Endothelial cell of hepatic sinusoid (primary cell): ENCODE results near the gene CRIM1.

Experiments
- in situ Hi-C: cut with HindIII; loops from 2 replicates; pipeline ENCODE4 v1.10.0; 2017; ENCODE audit warnings: low sequenced_read_pairs

CRIM1 gene

DNA sequence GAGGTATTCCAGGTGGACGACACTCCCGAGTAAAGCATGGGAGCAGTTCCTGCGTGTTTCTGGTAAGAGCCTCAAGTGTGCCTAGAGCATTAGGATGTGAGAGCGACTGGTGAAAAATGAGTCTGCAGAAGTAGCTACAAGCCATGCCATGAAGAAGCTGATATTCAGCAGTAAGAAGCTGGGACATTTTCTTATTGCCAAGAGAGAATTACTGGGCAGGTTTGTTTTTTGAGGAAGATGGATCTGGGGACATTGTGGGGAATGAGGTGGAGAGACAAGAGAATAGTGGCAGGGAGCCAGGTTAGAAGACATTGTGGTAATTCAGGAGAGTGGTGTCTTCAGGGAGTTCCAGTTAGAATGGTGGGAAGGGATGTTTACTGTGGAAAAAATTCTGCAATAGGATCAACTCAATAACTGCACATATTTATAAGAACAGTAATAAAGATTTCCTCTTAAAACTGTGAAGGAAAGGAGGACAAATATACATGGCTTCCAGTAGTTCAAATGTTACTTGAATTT, 38.2 kb downstream of the CRIM1 start:
- in situ Hi-C loops: no loop called here

DNA sequence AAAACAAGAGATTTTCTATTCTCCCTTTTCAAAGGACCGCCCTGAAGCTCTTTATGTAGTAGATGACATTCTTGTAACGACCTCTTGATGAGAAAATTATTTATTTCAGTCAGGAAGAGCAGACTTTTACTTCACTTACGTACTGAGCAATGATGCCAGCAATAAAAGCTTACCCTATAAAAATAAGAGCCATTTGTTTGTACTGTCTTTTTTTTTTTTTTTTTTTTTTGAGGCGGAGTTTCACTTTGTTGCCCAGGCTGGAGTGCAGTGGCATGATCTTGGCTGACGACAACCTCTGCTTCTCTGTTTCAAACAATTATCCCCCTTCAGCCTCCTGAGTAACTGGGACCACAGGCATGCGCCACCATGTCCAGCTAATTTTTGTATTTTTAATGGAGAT, 39.2 kb downstream of the CRIM1 start:
- in situ Hi-C loops: no loop called here

DNA sequence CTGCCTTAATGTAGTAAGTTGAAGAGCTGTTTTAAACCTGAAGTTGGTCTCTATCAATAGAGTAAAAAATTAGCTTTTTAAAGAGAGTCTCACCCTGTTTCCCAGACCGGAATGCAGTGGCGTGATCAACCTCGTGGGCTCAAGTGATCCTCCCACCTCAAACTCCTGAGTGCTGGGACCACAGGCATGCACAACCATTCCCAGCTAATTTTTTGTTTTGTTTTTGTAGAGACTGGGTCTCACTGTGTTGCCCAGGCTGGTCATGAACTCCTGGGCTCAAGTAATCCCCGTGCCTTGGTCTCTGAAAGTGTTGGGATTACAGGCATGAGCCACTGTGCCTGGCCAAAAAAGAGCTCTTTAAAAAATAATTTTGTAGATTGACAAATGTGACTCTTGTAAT, 40.3 kb downstream of the CRIM1 start:
- in situ Hi-C loops: no loop called here

DNA sequence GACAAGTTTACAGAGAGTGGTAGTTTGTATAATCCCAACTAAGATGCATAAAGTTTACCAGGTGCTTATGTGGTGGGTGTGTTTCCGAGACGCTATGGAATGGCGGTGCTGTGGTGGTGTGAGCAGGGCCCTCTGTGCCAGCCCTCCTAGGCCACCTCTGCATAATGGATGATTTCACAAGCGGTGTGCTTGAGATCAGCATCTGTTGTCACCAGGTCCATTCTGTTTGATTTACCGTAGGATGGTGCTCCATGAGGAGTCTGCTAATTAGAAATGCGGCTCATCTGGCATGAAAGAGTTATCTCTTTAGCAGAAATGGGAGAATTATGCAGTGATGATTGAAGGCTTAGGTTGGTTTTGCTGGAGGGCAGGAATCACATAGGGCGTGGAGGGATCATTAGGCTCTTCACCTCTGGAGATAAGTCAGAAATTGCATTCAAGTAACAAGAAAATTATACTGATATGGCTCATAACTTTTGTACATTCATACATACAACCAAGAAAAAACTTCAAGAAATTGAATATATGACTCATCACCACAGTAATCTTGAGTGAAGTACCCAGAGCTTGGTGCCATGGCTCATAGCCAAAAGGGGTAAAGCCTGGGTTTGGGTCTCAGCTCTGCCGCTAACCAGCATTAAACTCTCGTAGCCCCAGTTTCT, 41.4 kb downstream of the CRIM1 start:
- in situ Hi-C loops: no loop called here

DNA sequence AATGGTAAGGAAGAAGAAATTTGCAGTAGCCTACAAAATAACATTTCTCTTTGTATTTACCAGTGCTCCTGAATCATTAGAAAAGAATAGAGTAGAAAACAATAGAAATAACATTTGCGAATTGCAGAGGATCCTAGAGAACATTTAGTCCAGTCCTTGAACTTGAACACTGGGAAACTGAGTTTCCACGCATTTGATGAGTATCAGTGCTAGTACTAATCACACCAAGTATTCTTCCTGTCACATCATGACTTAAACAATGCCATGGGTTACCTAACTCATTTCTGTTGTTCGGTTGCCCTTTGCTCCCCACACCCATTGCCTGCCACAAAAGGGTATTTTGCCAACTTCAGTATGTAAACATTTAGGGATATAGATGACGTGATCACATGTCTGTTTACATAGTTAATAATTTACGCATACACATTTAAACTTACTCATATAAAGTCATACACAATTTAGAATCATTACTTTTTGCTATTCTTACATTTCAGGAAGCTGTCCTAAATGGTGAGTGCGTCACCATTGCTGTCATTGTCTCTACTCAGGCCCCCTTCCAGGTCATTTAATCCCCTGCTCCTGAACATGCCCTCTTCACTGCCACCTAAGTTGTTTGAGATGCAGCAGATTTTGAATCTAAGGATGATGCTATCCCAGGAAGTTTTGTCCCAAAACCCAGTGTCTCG, 42.3 kb downstream of the CRIM1 start:
- in situ Hi-C loops: no loop called here

DNA sequence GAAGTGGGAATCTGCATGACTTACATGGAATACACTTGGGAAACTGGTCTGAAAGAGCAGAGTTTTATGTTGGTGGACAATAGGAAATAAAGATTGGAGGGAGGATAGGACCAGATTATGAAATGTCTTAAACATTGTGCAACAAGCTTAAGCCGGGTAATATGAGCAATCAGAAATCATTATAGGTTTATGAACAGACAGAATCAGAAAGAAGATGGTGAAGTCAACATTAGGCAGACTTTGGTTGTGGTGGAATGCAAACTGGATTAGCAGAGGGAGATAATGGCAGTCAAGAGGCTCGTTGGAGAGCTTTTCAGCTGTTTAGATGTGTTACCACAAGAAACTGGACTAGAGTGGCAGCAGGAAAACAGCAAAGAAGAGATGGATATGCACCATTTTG, 43.5 kb downstream of the CRIM1 start:
- in situ Hi-C loops: no loop called here

DNA sequence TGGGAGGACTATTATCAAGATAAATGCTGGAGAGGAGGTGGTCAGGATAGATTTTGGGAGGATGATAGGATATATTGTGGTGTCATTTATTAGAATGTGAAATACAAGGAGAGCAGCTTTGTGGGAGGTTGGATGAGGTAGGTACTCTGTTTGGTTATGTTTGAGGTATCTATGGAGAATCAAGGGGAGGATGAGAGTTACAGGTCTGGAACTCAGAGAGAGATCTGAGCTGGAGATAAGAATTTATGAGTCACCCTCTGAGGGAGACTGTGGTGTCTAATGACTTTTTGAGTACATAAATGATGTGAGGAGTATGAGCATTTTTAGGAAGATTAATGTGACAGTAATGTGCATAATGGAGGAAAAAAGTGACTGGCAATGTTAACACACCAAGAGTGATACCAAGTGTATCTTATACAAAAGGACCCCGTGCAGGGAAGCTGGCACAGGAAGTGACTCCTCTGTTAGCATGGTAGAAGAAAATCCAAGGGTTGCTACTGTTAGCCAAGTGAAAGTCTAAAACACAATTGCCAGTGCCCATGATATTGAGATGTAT, 48.2 kb downstream of the CRIM1 start:
- in situ Hi-C loops: no loop called here

DNA sequence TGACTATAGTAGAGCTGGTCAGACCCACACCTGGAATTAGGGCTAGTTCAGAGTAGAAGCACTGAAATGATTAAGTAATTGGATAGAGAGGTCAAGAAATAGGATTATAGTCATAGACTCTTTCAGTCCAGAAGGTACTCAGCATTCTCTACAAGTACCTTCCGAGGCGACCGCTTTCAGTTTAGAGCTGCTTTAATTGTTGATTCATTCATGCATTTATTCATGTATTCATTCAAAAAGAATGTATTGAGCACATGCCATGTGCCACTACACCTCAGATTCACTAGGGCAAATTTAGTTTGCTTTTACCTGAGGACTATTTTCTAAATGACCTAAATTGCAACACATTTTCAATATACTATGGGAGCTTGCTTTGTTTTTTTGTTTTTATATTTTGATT, 48.7 kb downstream of the CRIM1 start:
- in situ Hi-C loops: no loop called here

DNA sequence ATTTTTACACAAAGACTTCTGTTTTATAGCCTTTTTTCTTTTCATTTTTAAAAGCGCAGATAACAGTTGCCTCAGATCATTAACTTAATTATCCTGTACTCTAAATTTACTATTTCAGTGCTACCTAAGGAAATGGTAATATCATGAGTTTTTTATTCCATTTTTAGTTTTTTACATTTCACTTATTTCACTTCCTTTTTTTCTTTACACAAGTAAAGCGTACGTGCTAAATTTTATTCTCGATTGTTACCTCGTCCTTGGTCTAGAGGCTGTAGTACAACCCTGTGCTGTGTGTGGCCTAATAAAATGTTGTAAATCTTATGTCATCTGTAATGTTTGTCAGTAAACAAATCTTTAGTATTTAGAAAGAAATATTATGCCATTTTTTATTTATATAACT, 49.2 kb downstream of the CRIM1 start:
- in situ Hi-C loops: no loop called here

DNA sequence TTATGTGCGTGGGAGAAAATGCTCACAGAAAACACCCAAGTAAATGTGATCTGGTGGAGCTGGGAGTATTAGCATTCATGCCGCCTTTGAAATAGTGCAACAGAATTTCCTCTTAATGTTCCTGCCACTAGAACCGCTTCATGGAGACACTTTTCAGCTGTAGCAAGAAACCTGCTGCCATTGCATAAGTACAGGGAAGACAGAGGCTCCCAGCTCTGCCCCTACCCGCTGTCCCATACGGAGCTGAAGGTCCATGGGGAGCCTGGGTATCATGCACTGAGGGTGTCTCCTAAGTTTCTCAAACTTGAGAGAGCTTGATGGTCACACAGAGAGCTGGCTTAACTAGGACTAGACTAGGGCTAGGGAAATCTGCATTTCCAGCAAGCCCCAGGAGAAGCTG, 49.6 kb downstream of the CRIM1 start:
- in situ Hi-C loops: no loop called here

DNA sequence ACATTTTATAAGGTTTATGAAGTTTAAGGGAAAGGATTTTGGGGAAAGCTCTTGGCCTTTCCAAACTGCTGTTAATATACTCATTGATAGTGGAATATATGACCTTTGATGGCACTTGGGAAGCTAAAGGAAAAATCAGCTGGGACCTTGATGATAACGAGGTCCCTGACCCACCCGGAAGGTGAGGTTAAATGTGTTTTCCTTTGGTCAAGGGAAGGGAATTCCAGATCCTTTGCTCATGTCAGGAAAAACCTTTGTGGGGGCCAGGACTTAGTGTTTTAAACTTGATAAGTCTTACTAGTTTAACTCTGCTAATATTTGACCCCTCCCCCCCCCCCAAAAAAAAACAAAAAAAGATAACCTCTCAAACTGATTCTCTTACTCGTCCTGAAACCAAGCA, 50.7 kb downstream of the CRIM1 start:
- in situ Hi-C loops: no loop called here

DNA sequence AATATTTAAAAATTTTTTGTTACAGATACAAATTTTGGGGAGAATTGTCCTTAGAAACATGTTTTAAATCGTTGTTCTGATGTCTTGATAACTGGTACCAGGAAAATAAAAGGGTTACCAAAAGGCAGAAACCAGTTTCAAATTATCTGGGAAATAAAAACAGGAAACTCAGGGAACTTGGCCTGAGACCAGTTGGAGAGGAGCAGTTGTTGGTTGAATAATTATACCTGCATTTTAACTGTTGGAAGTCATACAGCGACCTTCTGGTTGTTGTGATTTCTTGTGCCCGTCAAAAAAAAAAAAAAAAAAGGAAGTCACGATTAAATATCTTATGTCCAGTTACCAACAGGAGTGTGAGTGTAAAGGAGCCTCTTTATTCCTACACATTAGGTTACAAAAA, 51.8 kb downstream of the CRIM1 start:
- in situ Hi-C loops: no loop called here

DNA sequence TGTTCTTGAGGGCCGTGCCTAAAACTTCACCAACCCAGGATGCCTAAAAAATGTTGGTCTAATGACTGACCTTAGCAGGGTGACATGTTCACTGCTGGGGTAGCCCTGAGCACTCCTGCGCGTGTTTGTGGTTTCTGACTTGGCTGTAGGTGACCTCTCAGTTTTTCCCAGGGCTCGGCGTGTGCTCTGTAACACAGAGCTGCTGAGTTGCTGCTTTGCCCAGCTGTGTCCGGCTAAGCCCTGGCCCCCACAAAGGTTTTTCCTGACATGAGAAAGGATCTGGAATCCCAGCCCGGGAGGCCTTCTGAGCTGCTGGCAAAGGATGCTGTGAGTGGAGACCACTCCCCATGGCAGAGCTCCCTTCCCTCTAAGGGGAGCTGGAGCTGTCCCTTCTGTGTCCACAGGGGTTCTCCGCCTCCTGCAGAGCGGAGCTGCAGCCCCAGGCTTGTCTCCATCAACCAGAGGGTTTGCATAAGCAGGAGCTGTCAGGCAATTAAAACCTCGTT, 52.7 kb downstream of the CRIM1 start:
- in situ Hi-C loops: no loop called here

DNA sequence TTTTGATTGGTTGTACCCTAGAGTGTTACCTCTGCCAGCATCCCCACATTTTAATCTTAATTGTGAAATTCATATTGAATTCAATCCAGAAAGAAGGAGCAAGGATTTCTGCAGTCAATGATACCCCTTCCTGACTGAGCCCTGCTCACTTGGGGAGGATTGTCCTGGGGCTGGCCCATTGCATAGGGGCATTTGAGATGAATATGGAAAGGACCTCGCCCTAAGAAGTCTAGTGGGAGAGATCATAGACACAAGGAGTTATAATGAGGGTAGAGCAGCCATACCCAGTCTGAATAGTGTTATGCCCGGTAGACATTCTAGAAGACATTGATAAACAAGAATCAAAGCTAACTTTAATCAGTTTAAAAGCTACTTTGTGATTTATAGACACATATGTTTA, 53.8 kb downstream of the CRIM1 start:
- in situ Hi-C loops: no loop called here

DNA sequence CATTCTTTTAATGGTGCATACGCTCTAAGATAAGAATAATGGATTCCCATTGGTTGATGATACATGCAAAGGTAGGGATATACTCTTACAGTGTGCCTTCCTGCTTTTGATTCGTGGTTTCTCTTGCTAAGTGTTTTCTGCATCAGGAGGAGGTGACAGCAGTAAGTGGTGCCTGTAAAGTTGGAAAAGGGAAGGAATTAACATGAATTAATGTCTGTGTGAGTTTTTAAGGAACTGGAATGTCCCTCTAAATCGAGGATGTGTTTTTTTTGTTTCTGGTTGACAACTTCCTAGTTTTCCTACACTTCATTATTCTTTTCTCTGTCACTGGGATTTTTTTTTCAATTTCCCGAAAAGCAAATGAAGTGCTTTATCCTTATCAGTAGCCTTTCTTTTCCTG, 54.4 kb downstream of the CRIM1 start:
- in situ Hi-C loops: no loop called here

DNA sequence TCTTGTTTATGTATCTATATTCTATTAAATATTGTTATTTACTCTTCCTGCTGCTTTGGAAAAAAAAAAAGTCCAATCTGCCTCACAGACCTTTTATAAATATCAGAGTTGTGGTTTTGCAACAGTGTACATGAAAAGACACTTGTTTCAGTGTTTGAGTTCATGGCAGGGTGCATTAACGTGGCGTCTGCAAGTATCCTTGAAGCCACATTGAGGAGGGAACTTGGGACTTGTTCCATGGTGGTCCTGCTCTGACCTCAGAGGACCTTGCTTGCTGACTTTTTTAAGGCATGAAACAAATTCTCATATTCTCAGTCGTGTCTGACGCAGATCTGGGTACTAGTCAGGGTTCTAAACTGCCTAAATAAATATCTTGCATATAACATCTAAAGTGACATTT, 55.1 kb downstream of the CRIM1 start:
- in situ Hi-C loops: no loop called here

DNA sequence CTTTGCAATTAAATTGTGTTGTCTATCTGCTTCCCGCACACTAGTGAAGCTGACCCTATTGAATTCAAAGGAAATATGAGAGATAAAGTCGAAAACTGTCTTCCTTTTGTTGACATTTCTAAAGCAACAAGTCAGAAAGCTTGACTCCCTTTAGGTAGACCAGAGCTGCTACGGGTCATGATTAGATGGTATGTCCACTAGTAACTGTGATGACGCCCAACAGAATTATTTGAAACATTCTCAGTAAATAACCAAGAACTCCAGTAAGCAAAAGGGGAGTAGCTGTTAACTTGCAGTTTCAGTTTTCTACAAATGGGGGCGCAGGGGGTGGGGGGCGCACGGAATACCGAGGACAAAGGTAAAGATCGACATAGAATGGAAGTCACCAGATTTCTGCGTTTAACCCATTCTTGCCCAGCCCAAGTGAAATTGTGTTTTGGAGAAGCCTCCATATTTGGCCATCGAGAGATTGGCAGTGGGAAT, 56.4 kb downstream of the CRIM1 start:
- in situ Hi-C loops: no loop called here

DNA sequence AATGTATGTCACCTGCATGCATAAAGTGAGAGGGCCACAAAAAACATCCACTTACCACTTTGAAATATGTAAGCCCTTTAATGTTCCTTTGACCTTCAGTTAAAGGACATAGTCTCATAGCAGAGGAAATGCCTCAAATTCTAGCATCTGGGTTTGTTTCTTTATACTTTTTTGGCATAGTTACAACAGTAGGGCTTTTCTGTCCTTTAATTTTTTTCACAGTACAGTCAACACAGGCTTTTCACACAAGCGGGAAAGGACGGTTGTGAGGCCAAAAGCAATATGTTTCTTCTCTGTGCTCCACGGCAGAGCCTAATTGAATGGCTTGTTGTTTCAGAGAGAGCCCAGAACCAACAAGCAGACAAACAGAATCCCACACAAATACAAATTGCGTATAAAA, 57.6 kb downstream of the CRIM1 start:
- in situ Hi-C loops: no loop called here

DNA sequence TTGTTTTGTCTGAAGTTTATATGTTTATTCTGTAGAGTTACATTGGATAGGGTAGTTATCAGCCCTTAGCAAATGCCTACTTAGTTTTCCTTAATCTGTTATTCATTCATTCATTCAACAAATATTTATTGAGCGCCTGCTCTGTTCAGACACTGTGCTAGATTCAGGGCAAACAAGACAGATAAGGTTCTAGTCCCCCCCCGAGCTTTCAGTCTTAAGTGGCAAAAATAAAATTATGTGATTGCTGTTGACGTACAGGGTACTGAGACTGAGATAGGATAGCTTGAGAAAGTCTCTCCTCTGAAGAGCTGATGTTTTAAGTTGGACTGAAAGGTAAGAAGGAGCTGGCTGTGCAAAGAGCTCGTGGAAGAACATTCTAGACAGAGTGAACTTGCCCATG, 58.7 kb downstream of the CRIM1 start:
- in situ Hi-C loops: no loop called here

DNA sequence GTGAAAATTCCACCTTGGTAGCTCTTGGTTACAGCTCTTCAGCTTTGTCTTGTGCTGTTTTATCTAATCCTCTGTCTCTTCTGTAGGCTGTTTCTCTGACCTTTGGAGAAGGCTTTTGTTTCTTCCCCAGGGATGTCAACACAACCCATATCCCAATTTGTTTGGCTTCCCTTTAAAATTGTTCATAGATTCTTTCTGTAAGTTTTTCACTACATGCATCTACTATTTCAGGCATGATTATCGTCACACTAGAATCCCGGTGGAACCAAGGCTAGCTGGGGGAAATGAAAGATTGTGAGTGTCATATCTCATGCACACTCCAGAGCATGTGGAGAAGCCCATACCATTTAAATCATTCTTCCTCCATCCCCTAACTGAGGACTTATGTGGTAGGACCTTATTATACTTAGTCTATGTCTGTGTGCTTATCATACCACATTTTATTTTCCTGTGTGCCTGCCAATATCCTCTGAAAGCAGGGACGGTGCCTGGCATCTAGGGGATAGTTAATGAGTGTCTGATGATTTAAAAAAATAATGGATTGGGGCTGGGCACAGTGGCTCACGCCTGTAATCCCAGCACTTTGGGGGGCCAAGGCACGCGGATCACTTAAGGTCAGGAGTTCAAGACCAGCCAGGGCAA, 59.9 kb downstream of the CRIM1 start:
- in situ Hi-C loops: no loop called here

DNA sequence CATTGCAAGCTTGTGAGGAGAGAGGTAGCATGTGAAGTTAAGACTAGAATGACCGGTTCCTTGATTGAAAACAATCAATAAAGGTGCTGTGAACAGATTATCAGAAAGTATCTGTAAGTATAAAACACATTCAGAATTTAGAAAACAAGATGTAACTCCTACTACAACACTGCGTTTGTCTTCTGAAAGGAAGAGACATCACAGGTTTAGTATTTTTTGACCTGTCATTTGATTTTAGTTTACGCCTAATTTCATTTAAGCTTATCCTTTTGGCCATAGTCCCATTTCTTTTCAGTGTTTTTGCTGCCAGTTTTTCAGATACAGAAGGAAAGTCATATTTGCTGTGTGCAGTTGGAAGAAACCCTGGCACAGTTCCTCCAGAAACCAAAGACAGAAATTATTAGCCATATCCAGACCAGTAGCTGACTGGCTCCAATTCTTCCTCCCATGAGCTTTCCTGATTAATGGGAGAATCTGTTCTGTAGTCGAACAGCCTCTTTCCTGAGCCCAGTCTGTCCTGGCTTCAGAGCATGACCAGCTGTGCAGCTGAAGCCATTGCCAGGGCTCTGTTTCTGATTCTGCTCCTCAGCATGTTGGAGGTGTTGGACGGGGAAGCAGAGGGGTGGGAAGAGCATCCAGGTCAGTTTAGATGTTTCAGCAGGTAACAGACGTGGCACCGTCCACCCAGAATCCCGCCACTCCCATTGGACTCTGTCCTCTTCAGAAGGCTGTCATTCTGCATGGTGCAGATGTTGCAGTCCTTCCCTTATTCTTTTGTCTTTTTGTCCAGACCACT, 61.0 kb downstream of the CRIM1 start:
- in situ Hi-C loops: no loop called here
